ENCODE results near the gene C10orf71. TPM values are rescaled to one million over a fixed set of nuclear protein-coding genes. Genes with fewer than 3 reads are reported as not detected.

The C10orf71 gene
- total and polyA plus RNA-seq, 2 donors from 2014 or later = 0.28 TPM; not detected in 1

DNA sequence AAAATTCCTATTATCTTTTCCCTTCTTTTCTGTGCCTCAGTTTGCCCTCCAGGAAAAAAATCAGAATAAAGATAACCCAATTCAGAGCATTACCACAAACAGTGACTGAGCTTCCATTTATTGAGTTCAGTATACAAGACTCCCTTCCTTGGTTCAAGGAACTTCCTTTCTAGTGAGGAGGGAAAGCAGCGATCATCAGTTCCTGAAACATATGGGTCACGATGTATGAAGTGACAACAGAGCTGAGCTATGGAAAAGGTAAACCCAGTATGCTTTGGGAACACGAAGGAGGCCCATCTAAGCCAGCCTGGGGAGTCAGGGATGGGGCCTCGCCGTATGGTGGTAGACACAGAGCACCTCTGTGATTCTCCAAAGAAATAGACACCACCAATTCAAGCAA is 15.8 kb downstream of the C10orf71 start:
- DNase-seq (no peak), FAIRE-seq (no peak)
- Histone ChIP-seq H3K9ac (ENCODE audit: low read length in 3 of 3) (no peak overlapping the region), H3K4me1 (ENCODE audit: control insufficient read depth in 2 of 3, insufficient read depth in 2 of 3, low read depth in 1 of 3, low read length in 3 of 3) (no peaks in the 10 kb centered on the region), H3K9me3 (ENCODE audit: control insufficient read depth in 2 of 3, insufficient read depth in 1 of 3, low read length in 3 of 3) (no peaks in the 10 kb centered on the region), H3K27me3 (ENCODE audit: control insufficient read depth, insufficient read depth, low read length) (no peaks in the 10 kb centered on the region), H3K27ac (ENCODE audit: low read depth in 2 of 2, low read length in 2 of 2) (no peak overlapping the region), H3K4me3 (ENCODE audit: low read length in 3 of 3) (no peak overlapping the region), H3K36me3 (ENCODE audit: control insufficient read depth in 2 of 3, insufficient read depth in 3 of 3, low read length in 3 of 3) (no peaks in the 10 kb centered on the region)
- intact Hi-C loops (cut with DNase I) = no loop called here
- TF ChIP-seq, protein P1, sequence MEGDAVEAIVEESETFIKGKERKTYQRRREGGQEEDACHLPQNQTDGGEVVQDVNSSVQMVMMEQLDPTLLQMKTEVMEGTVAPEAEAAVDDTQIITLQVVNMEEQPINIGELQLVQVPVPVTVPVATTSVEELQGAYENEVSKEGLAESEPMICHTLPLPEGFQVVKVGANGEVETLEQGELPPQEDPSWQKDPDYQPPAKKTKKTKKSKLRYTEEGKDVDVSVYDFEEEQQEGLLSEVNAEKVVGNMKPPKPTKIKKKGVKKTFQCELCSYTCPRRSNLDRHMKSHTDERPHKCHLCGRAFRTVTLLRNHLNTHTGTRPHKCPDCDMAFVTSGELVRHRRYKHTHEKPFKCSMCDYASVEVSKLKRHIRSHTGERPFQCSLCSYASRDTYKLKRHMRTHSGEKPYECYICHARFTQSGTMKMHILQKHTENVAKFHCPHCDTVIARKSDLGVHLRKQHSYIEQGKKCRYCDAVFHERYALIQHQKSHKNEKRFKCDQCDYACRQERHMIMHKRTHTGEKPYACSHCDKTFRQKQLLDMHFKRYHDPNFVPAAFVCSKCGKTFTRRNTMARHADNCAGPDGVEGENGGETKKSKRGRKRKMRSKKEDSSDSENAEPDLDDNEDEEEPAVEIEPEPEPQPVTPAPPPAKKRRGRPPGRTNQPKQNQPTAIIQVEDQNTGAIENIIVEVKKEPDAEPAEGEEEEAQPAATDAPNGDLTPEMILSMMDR (IDR thresholded peaks at IDR 0.05; ENCODE audit: borderline replicate concordance, extremely low read depth, insufficient read depth) = no peak

DNA sequence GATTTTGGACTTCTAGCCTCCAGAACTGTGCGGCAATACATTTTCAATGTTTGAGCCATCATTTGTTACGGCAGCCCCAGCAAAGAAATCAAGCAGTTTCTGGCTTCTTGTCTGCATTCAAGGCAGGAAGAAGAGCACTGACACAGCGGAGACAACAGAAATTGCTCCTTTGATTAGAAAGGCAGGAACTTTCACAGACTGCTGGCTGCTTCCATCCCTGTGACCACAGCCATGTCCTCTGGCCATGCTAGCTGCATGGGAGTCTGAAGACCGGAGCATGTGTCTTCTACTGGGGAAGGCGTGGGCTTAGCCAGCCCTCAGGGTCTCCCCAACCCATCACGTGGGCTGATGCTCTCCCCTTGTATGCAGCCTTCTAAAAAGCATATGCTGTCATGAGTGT is 19.1 kb downstream of the C10orf71 start:
- intact Hi-C loops (cut with DNase I) = no loop called here
- H3K4me3 ChIP-seq (ENCODE audit: low read length in 3 of 3) = no peak overlapping the region
- no peaks in the 10 kb centered on the region for H3K36me3 ChIP-seq (ENCODE audit: control insufficient read depth in 2 of 3, insufficient read depth in 3 of 3, low read length in 3 of 3)
- FAIRE-seq (no peak), DNase-seq (no peak)
- no peaks in the 10 kb centered on the region for H3K4me1 ChIP-seq (ENCODE audit: control insufficient read depth in 2 of 3, insufficient read depth in 2 of 3, low read depth in 1 of 3, low read length in 3 of 3)
- TF ChIP-seq, protein P1 (IDR thresholded peaks at IDR 0.05; ENCODE audit: borderline replicate concordance, extremely low read depth, insufficient read depth) = no peak
- no peaks in the 10 kb centered on the region for H3K27me3 ChIP-seq (ENCODE audit: control insufficient read depth, insufficient read depth, low read length)
- no peaks in the 10 kb centered on the region for H3K9me3 ChIP-seq (ENCODE audit: control insufficient read depth in 2 of 3, insufficient read depth in 1 of 3, low read length in 3 of 3)
- H3K27ac ChIP-seq (ENCODE audit: low read depth in 2 of 2, low read length in 2 of 2) = no peak overlapping the region
- no peak overlapping the region for H3K9ac ChIP-seq (ENCODE audit: low read length in 3 of 3)

DNA sequence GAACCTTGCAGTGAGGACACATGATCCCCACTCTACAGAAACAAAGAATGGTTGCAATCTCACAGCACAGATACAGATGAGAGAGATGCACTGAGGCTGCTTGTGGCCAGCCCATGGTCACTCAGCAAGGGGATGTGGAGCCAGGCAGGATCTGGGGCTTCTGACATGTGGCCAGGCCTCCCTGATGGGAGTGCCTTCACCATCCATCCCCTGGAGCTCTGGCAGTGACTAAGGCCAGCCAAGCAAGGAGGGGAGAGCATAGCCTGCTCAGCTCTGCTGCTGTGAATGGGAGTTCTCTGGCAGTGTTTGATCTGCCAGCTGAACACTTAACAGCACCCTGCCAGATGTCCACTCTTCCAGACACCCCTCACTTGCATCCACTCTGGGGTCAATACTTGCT is 19.8 kb downstream of the C10orf71 start:
- no peak overlapping the region for H3K9ac ChIP-seq (ENCODE audit: low read length in 3 of 3)
- H3K27ac ChIP-seq (ENCODE audit: low read depth in 2 of 2, low read length in 2 of 2) = no peak overlapping the region
- H3K4me3 ChIP-seq (ENCODE audit: low read length in 3 of 3) = no peak overlapping the region
- DNase-seq (no peak), FAIRE-seq (no peak)
- H3K9me3 ChIP-seq (ENCODE audit: control insufficient read depth in 2 of 3, insufficient read depth in 1 of 3, low read length in 3 of 3) = no peaks in the 10 kb centered on the region
- intact Hi-C loops (cut with DNase I) = no loop called here
- TF ChIP-seq, protein P1 (IDR thresholded peaks at IDR 0.05; ENCODE audit: borderline replicate concordance, extremely low read depth, insufficient read depth) = no peak
- H3K4me1 ChIP-seq (ENCODE audit: control insufficient read depth in 2 of 3, insufficient read depth in 2 of 3, low read depth in 1 of 3, low read length in 3 of 3) = no peaks in the 10 kb centered on the region
- no peaks in the 10 kb centered on the region for H3K27me3 ChIP-seq (ENCODE audit: control insufficient read depth, insufficient read depth, low read length)
- no peaks in the 10 kb centered on the region for H3K36me3 ChIP-seq (ENCODE audit: control insufficient read depth in 2 of 3, insufficient read depth in 3 of 3, low read length in 3 of 3)

DNA sequence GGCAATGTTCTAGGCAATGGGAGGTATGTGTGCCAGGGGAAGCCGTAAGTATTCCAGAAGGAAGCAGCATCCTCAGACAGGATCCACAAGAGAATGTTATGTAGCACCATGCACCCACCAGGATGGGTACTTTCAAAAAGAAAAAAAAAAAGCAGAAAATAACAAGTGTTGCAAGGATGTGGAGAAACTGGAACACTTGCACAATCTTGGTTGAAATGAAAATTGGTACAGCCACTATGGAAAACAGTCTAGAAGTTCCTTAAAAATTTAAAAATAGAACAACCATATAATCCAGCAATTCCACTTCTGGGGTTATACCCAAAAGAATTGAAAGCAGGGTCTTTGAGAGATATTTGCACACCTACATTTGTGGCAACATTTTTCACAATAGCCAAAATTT is 20.2 kb downstream of the C10orf71 start:
- Histone ChIP-seq H3K4me3 (ENCODE audit: low read length in 3 of 3) (no peak overlapping the region), H3K27me3 (ENCODE audit: control insufficient read depth, insufficient read depth, low read length) (no peaks in the 10 kb centered on the region), H3K36me3 (ENCODE audit: control insufficient read depth in 2 of 3, insufficient read depth in 3 of 3, low read length in 3 of 3) (no peaks in the 10 kb centered on the region), H3K9me3 (ENCODE audit: control insufficient read depth in 2 of 3, insufficient read depth in 1 of 3, low read length in 3 of 3) (no peaks in the 10 kb centered on the region), H3K9ac (ENCODE audit: low read length in 3 of 3) (no peak overlapping the region), H3K27ac (ENCODE audit: low read depth in 2 of 2, low read length in 2 of 2) (no peak overlapping the region), H3K4me1 (ENCODE audit: control insufficient read depth in 2 of 3, insufficient read depth in 2 of 3, low read depth in 1 of 3, low read length in 3 of 3) (no peaks in the 10 kb centered on the region)
- TF ChIP-seq, protein P1 (IDR thresholded peaks at IDR 0.05; ENCODE audit: borderline replicate concordance, extremely low read depth, insufficient read depth) = no peak
- intact Hi-C loops (cut with DNase I) = no loop called here
- FAIRE-seq (no peak), DNase-seq (no peak)
